Right atrium auricular region (tissue), 2 donors: ENCODE results near the gene ARHGEF28. TPM values are rescaled to one million over a fixed set of nuclear protein-coding genes. Genes with fewer than 3 reads are reported as not detected.

Experiments
- DNase-seq: peaks from one replicate; pipeline ENCODE4 v3.0.0-alpha.2; 2019; ENCODE audit warnings: low spot score
- H3K27ac ChIP-seq, 2 donors: fragments of 200-600 bp; sonication (generic); 1 replicate in 1 of 2; 2 replicates in 1 of 2; pipeline ENCODE4 v1.5.1; 2016 to 2019
- H3K27me3 ChIP-seq, 2 donors: fragments of 200-600 bp; sonication (generic); one replicate each; pipeline versions ENCODE4 v1.5.1 to v1.6.0; 2017 to 2019
- H3K36me3 ChIP-seq: fragments of 200-600 bp; sonication (generic); one replicate; pipeline ENCODE4 v1.5.1; 2016
- H3K4me1 ChIP-seq, 2 donors: fragments of 200-600 bp; sonication (generic); one replicate each; pipeline versions ENCODE4 v1.5.1 to v1.6.0; 2017 to 2019
- H3K4me3 ChIP-seq, 2 donors: fragments of 200-600 bp; sonication (generic); 1 replicate in 1 of 2; 2 replicates in 1 of 2; pipeline ENCODE4 v1.5.1; 2017 to 2019; ENCODE audit warnings: mild to moderate bottlenecking in 1 of 2, moderate library complexity in 1 of 2
- H3K9me3 ChIP-seq, 2 donors: fragments of 200-600 bp; sonication (generic); one replicate each; pipeline ENCODE4 v1.5.1; 2019
- total RNA-seq, 2 donors: library from RNA; depleted of rRNA; stranded (reverse); fragments of >200 nt; gene quantifications; one replicate each; pipeline ENCODE4 v1.1.0, GENCODE V29; 2016
- TF ChIP-seq, protein P1 (sequence below), 2 donors: fragments of 200-600 bp; sonication (generic); IDR thresholded peaks; one replicate each; pipeline ENCODE4 v1.5.1; 2019; ENCODE audit warnings: antibody characterized with exemption in 2 of 2

The ARHGEF28 gene
- total RNA-seq, 2 donors from 2014 or later: 1.0 to 2.9 TPM

DNA sequence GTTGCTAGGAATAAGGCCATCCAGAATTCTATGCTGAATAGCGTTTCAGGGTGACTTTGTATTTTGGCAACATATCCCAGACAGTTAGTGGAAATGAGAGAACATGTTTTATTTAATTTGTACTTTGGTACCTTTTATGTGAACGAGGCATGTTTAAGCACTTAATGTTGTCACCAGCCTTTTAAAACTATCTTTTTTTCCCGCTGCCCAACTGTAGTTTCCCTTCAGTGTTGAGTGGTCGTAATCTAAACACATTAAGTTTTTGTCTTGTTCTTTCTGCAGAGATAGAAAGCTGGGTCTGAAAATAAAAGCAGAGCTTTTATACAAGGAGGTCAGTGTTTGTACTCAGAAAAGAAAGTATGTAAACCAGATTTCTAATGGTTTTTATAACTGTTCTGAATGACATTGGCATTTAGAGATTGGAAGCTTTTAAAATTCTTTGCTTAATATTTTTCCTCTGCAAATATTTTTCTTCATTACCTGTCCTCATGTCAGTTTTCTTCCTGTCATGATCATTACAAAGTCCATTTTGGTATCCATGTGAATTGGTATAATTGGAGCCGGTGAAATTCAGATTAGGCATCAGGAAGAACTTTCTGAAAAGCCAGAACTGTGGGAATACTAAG, 100.7 kb downstream of the ARHGEF28 start:
- Histone ChIP-seq H3K27ac (peak overlapping the region in 1 of 2 donors; percentile 7), H3K9me3 (no peaks in the 10 kb centered on the region), H3K4me3 (no peak overlapping the region), H3K4me1 (peaks cover 0 to 6% of the 10 kb centered on the region in 2 donors), H3K27me3 (no peaks in the 10 kb centered on the region), H3K36me3 (no peaks in the 10 kb centered on the region)
- DNase-seq: no peak
- TF ChIP-seq, protein P1, sequence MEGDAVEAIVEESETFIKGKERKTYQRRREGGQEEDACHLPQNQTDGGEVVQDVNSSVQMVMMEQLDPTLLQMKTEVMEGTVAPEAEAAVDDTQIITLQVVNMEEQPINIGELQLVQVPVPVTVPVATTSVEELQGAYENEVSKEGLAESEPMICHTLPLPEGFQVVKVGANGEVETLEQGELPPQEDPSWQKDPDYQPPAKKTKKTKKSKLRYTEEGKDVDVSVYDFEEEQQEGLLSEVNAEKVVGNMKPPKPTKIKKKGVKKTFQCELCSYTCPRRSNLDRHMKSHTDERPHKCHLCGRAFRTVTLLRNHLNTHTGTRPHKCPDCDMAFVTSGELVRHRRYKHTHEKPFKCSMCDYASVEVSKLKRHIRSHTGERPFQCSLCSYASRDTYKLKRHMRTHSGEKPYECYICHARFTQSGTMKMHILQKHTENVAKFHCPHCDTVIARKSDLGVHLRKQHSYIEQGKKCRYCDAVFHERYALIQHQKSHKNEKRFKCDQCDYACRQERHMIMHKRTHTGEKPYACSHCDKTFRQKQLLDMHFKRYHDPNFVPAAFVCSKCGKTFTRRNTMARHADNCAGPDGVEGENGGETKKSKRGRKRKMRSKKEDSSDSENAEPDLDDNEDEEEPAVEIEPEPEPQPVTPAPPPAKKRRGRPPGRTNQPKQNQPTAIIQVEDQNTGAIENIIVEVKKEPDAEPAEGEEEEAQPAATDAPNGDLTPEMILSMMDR (IDR thresholded peaks at IDR 0.05): no peak

DNA sequence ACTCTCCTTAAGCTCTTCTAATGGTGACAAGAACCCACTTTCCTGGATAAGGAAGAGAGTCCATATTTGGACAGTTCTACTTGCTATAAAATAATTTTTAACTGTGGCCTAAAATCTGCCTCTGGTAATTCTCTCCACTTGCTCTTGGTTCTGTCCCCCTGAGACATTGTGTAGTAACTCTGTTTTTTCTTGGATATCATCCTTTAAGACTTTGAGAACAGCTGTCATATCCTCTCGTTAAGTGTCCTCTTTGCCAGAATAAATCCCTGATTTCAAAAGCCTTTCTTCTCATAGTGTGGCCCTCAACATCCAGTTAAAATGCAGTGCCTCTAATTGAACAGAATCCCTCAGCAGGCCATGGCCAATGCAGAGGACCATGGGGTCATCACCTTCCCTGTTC, 101.5 kb downstream of the ARHGEF28 start:
- H3K36me3 ChIP-seq: no peaks in the 10 kb centered on the region
- H3K27ac ChIP-seq: no peak overlapping the region
- H3K4me1 ChIP-seq: peaks cover 0 to 6% of the 10 kb centered on the region in 2 donors
- TF ChIP-seq, protein P1 (IDR thresholded peaks at IDR 0.05): no peak
- no peaks in the 10 kb centered on the region for H3K9me3 ChIP-seq
- no peak overlapping the region for H3K4me3 ChIP-seq
- H3K27me3 ChIP-seq: no peaks in the 10 kb centered on the region
- DNase-seq: no peak

DNA sequence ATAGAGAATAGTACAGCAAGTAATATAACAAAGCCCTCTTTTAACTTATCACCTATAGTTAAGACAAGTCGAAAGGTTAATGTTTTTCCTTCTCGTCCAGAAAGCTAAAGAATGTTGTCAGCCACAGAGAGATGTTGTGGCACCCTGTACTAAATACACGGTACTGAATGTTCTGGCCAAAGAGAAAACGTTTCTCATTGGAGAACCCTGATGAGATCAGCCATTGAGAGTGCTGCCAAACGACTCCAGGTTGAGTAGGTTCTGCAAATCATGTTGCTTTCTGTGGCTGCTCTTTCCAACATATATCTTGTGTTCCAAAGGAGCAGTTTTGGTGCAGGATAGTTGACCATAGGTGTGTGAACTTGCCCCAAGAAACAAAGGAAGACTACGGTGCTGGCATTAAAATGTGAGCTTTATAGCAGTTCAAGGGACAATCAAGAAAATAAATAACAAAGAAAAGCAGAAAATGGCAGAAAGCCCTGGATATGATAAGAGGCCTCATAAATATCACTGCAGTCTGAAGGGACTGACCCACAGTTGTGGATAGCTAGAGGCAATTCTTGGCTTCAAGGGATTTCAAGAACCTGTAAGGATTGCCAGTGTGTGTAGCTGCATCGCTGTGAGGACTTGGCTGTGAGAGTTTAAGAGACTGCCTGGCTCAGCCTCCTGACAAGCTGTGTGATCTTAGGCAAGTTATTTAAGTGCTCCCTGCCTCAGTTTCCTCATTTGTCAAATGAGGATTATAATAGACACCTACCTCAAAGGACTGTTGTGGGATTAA, 102.7 kb downstream of the ARHGEF28 start:
- no peaks in the 10 kb centered on the region for H3K9me3 ChIP-seq
- TF ChIP-seq, protein P1 (IDR thresholded peaks at IDR 0.05): no peak
- DNase-seq: no peak
- peaks cover 0 to 6% of the 10 kb centered on the region in 2 donors for H3K4me1 ChIP-seq
- peak overlapping the region in 1 of 2 donors; percentile 17 for H3K27ac ChIP-seq
- no peaks in the 10 kb centered on the region for H3K27me3 ChIP-seq
- H3K36me3 ChIP-seq: no peaks in the 10 kb centered on the region
- H3K4me3 ChIP-seq: no peak overlapping the region

DNA sequence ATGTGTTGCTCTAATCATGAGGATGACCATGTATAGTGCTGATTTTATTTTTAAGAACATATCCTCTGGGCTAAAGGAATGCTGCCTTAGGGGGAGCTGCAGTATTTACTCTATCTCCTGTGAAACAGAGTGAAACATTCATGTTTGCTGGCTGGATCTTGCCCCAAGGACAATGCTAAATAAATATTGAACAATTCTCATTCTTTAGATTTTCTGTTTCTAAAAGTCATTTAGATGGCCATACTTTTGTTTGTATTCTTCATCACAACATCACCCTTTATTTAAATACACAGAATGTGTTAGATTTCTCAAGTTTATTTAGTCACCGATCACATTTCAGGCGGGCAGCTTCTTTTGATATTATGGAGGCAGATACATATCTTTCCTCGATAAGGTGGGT, 103.3 kb downstream of the ARHGEF28 start:
- Histone ChIP-seq H3K4me3 (no peak overlapping the region), H3K36me3 (no peaks in the 10 kb centered on the region), H3K27ac (peak overlapping the region in 1 of 2 donors; percentile 17), H3K27me3 (no peaks in the 10 kb centered on the region), H3K4me1 (peaks cover 0 to 6% of the 10 kb centered on the region in 2 donors), H3K9me3 (no peaks in the 10 kb centered on the region)
- TF ChIP-seq, protein P1 (IDR thresholded peaks at IDR 0.05): no peak
- DNase-seq: no peak

DNA sequence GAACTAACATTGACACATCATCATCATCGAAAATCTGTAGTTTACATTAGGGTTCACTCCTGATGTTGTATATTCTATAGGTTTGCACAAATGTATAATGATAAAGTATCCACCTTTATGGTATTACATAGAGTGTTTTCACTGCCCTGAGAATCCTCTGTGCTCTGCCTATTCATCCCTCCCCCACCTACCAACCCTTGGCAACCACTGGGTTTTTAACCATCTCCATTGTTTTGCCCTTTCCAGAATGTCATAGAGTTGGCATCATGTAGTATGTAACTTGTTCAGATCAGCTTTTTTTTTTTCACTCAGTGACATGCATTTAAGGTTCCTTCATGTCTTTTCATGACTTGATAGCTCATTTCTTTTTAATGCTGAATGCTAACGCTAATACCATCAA, 106.0 kb downstream of the ARHGEF28 start:
- Histone ChIP-seq H3K27me3 (no peaks in the 10 kb centered on the region), H3K27ac (no peak overlapping the region), H3K4me3 (no peak overlapping the region), H3K4me1 (no peaks in the 10 kb centered on the region), H3K36me3 (no peaks in the 10 kb centered on the region), H3K9me3 (no peaks in the 10 kb centered on the region)
- no peak for DNase-seq
- TF ChIP-seq, protein P1 (IDR thresholded peaks at IDR 0.05): no peak
